GM10266 (cell line): ENCODE data around the gene IL2RG.
A peak's percentile ranks its signal among the peaks of the same experiment; 100 is the strongest.

Experiments
- DNase-seq: peaks from one replicate; pipeline ENCODE4 v3.0.0; 2012; ENCODE audit errors: extremely low spot score
- CTCF ChIP-seq: IDR thresholded peaks from 2 replicates; pipeline ENCODE4 v1.5.1; 2012; ENCODE audit warnings: mild to moderate bottlenecking, low read depth; ENCODE audit not compliant: control insufficient read depth, insufficient read depth; ENCODE audit errors: missing control alignments

IL2RG gene

GRCh38 chrX:71100581-71101505 is 10.5 kb downstream of the IL2RG start:
- no peak for DNase-seq
- no peak for TF ChIP-seq CTCF

- DNase-seq = no peak
- no peak for TF ChIP-seq CTCF
Observed at GRCh38 chrX:71099736-71100135, 11.6 kb downstream of the IL2RG start.

- no peak for DNase-seq
- no peak for TF ChIP-seq CTCF
Observed at GRCh38 chrX:71098951-71099506, 12.3 kb downstream of the IL2RG start.

GRCh38 chrX:71098302-71098701 is 13.1 kb downstream of the IL2RG start:
- DNase-seq = peak; percentile 28

GRCh38 chrX:71096760-71097032 is 14.7 kb downstream of the IL2RG start:
- TF ChIP-seq CTCF = no peak

More at GRCh38 chrX:71098302-71098701, 13.1 kb downstream of the IL2RG start:
- peak; percentile 63 for TF ChIP-seq CTCF

GRCh38 chrX:71095981-71096759 is 15.2 kb downstream of the IL2RG start:
- DNase-seq = peak; percentile 40
- no peak for TF ChIP-seq CTCF

More at GRCh38 chrX:71096760-71097032, 14.7 kb downstream of the IL2RG start:
- no peak for DNase-seq

- TF ChIP-seq CTCF = no peak
- DNase-seq = peak; percentile 75
Observed at GRCh38 chrX:71095555-71095980, 15.8 kb downstream of the IL2RG start, which contains the start of gene FOXO4. Gene FOXO4 (plus strand): TSS chrX:71095851. CDS start chrX:71096529, 678 bp downstream.
